ENCODE data around the gene ULBP3. TPM values are rescaled to one million over a fixed set of nuclear protein-coding genes. Genes with fewer than 3 reads are reported as not detected.
"Not testable (repeated sequence)": the region's sequence is repeated elsewhere in the genome, so short reads cannot be mapped to it uniquely, and the experiment has no call there.

Gene ULBP3
- total RNA-seq, 3 donors from 2014 or later: 0.32 to 1.9 (median 1.9) TPM

GRCh38 chr6:150018846-150019580 lies 49.9 kb downstream of the ULBP3 start:
- Histone ChIP-seq H3K9me3 (no peaks in the 10 kb centered on the region), H3K4me3 (no peak overlapping the region), H3K36me3 (ENCODE audit: low read depth) (no peaks in the 10 kb centered on the region), H3K4me1 (ENCODE audit: low read depth) (no peaks in the 10 kb centered on the region)
- no peak for ATAC-seq
- no peak for TF ChIP-seq CTCF (IDR thresholded peaks at IDR 0.05)
- intact Hi-C loops (cut with DNase I, micrococcal nuclease): loop anchor here in 1 of 2 donors (5.0 kb wide), 1 partner anchor 87 kb away; no protein-coding TSS in a partner anchor
- no peak for DNase-seq

- not testable (repeated sequence) for DNase-seq; H3K9me3 ChIP-seq; H3K4me1 ChIP-seq (ENCODE audit: low read depth); H3K36me3 ChIP-seq (ENCODE audit: low read depth); H3K4me3 ChIP-seq; ATAC-seq
- intact Hi-C loops (cut with DNase I, micrococcal nuclease): loop anchor here (2.0 to 5.0 kb wide), 2 partner anchors 82 to 85 kb away; no protein-coding TSS in a partner anchor
Observed at GRCh38 chr6:150017186-150017521, 51.8 kb downstream of the ULBP3 start.

DNA sequence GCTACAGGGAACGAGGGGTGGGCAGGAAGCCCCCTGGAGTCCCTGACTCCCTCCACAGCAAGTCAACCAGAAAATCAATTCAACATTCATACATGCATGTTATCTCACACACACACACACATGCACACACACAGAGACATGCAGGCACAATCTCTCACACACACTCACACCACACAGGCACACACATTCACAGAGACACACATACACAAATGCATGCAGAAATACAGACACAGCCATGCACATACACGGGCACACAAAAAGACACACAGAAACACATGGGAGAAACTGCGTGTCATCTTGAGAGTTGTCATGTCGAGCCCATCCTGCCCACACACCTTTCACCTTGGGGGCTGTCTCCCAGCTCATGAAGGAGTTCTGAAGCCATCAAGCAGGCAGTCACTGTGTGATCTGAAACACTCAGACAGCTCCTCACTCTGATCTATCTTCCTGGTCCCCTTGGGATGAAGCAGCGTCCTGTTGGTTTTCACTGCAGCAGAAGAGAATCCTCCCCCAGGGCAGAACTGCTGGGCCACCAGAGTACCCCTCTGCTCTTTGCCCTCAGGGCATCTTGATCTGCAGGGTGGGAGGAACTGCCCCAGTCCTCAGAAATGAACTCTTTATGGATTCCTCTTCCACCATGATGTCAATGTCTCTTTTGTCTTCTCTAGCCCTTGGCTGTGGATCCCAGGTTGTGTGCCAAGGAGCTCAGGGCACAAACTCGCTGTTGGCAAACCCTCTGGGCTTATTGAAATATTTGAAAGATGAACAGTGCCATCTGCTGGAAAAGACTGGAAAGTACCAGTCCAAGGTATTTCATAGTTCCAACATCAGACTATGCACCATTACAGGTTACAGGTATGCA lies 52.4 kb downstream of the ULBP3 start:
- TF ChIP-seq CTCF (IDR thresholded peaks at IDR 0.05): peak; percentile 60
- no peaks in the 10 kb centered on the region for H3K36me3 ChIP-seq (ENCODE audit: low read depth)
- no peaks in the 10 kb centered on the region for H3K9me3 ChIP-seq
- peak in 1 of 3 donors; percentile 82 for DNase-seq
- intact Hi-C loops (cut with DNase I, micrococcal nuclease): loop anchor here (2.0 to 5.0 kb wide), 2 partner anchors 82 to 84 kb away; no protein-coding TSS in a partner anchor
- ATAC-seq: peak; percentile 86
- no peaks in the 10 kb centered on the region for H3K4me1 ChIP-seq (ENCODE audit: low read depth)
- H3K4me3 ChIP-seq: no peak overlapping the region

- intact Hi-C loops (cut with DNase I, micrococcal nuclease): loop anchor here (2.0 to 5.0 kb wide), 2 partner anchors 81 to 83 kb away; no protein-coding TSS in a partner anchor
- not testable (repeated sequence) for H3K9me3 ChIP-seq; H3K4me3 ChIP-seq; H3K4me1 ChIP-seq (ENCODE audit: low read depth); DNase-seq; H3K36me3 ChIP-seq (ENCODE audit: low read depth)
- ATAC-seq: peak; percentile 41
Observed at GRCh38 chr6:150015281-150016001, 53.5 kb downstream of the ULBP3 start.

DNA sequence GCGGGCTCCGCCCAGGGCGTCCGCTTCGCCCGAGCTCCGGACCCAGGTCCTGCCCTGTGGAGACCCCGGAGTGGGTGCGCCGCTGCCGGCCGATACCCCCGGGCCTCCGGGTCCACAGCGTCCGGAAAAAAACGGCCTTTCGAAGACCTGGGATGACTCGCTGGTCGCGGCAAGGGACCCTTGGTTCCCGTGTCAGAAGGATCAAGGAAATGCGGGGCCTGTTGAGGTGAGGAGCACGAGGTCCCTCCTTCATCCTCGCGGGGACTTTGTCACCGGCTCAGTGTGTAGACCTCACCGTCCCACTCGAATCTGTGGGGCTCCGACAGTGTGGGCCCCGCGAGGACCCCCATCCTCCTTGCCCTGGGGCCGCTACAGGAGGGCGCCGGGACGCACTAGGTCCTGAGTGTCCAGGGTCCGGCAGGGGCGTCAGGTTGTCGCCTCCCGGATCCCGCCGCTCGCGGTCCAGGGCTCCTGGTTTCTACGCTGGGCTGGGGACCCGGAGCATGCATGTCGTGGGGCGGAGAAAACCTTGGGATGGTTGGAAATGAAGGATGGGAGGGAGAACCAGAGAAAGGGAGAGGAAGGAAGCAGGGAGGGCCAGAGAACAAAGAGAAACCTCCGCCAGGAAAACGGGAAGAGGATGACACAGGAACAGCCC lies 54.2 kb downstream of the ULBP3 start:
- H3K4me3 ChIP-seq, DNase-seq: not testable (repeated sequence)
- intact Hi-C loops (cut with DNase I, micrococcal nuclease): loop anchor here in 1 of 2 donors (5.0 kb wide), 1 partner anchor 82 kb away; no protein-coding TSS in a partner anchor

GRCh38 chr6:150013785-150014622 lies 54.9 kb downstream of the ULBP3 start:
- H3K36me3 ChIP-seq (ENCODE audit: low read depth); ATAC-seq; H3K9me3 ChIP-seq; H3K4me1 ChIP-seq (ENCODE audit: low read depth); H3K4me3 ChIP-seq; intact Hi-C loops (cut with DNase I, micrococcal nuclease); DNase-seq: not testable (repeated sequence)

More for the DNA sequence above, 54.2 kb downstream of the ULBP3 start:
- H3K36me3 ChIP-seq (ENCODE audit: low read depth); ATAC-seq; H3K9me3 ChIP-seq; H3K4me1 ChIP-seq (ENCODE audit: low read depth): not testable (repeated sequence)

GRCh38 chr6:150012846-150013784 lies 55.8 kb downstream of the ULBP3 start:
- H3K4me3 ChIP-seq; ATAC-seq; H3K9me3 ChIP-seq; H3K36me3 ChIP-seq (ENCODE audit: low read depth); DNase-seq; intact Hi-C loops (cut with DNase I, micrococcal nuclease); H3K4me1 ChIP-seq (ENCODE audit: low read depth): not testable (repeated sequence)

All from mucosa of descending colon (tissue), 3 donors.